Measurements from ENCODE around the gene DAPK1.

The DAPK1 gene

GRCh38 chr9:87564791-87565241, 67.1 kb downstream of the DAPK1 start:
- H3K36me3 ChIP-seq, result peaks cover 0 to 4% (median 0%) of the 10 kb centered on the region in 11 experiments; a peak in 2 of 22 replicates
- H3K9me3 ChIP-seq (replicated peaks in 1 of 11), result peaks cover 0 to 5% (median 0%) of the 10 kb centered on the region in 11 experiments; a peak in 1 of 22 replicates
- H3K27me3 ChIP-seq, result no peaks in the 10 kb centered on the region
- no peak for TF ChIP-seq Cebpa-rat (IDR thresholded peaks at IDR 0.05)
- H3K4me3 ChIP-seq, result no peak overlapping the region
- H4K20me1 ChIP-seq, result peaks cover 0 to 72% (median 0%) of the 10 kb centered on the region in 11 experiments; a peak in 2 of 22 replicates
- no peak overlapping the region for H3K27ac ChIP-seq
- H3K4me2 ChIP-seq, result peak overlapping the region in 2 of 11 experiments; percentile 56 to 62; a peak in 4 of 22 replicates
- no peak overlapping the region for H3K9ac ChIP-seq
- H3K4me1 ChIP-seq, result peaks cover 0 to 35% (median 0%) of the 10 kb centered on the region in 10 experiments; a peak in 4 of 20 replicates

GRCh38 chr9:87567001-87567400, 69.3 kb downstream of the DAPK1 start:
- peaks cover 0 to 29% (median 0%) of the 10 kb centered on the region in 10 experiments; a peak in 4 of 20 replicates for H3K4me1 ChIP-seq
- no peak overlapping the region for H3K27ac ChIP-seq
- no peak overlapping the region for H3K4me2 ChIP-seq
- H3K9ac ChIP-seq, result no peak overlapping the region
- TF ChIP-seq Cebpa-rat (IDR thresholded peaks at IDR 0.05), result no peak
- no peak overlapping the region for H3K4me3 ChIP-seq
- peaks cover 0 to 84% (median 0%) of the 10 kb centered on the region in 11 experiments; a peak in 2 of 22 replicates for H4K20me1 ChIP-seq
- no peaks in the 10 kb centered on the region for H3K27me3 ChIP-seq
- peaks cover 0 to 4% (median 0%) of the 10 kb centered on the region in 11 experiments; a peak in 1 of 22 replicates for H3K36me3 ChIP-seq
- 0 out of 22 replicates have a peak, but pooled peaks cover 0 to under 1% (median 0%) of the 10 kb centered on the region in 11 experiments for H3K9me3 ChIP-seq (replicated peaks in 1 of 11)

DNA sequence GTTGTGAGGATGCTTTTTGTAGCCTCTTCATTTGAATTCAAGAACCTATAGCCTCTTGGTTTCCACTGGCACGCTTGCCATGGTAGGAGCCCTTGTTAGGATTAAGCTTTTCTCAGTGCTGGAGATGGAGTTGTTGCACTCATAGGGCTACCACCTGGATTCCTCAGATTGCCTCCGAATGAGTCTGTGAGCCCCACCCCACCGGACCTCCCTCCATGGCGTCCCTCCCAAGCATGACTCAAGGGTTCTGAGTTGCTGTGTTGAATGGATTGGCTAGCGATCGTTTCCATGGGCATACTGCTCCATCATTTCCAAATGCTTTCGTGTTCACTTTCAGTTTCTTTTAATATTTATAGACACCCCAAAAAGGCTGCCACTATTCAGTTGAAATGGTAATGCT, 69.9 kb downstream of the DAPK1 start:
- Histone ChIP-seq H3K4me2 (no peak overlapping the region), H3K27ac (no peak overlapping the region), H3K36me3 (peaks cover 0 to 4% (median 0%) of the 10 kb centered on the region in 11 experiments; a peak in 1 of 22 replicates)

DNA sequence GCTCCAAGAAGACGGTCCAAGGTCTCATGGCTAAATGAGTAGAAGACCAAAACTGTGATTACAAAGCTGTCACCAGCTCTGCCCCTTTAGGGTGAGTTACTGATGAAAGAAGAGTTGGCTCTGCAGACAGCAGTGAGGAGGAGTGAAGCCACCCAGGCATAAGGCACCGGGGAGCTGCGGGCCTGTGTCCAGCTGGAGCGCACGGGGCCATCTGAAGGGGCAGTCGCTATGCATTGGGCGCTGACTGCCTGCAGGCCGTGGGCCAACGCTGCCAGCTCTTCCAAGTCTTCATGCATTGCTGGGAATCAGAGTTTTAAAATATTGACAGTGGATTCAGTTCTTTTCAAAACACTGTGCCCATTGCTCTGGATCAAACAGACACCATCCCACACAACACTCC, 70.3 kb downstream of the DAPK1 start:
- Histone ChIP-seq H4K20me1 (peaks cover 0 to 85% (median 0%) of the 10 kb centered on the region in 11 experiments; a peak in 2 of 22 replicates), H3K36me3 (peaks cover 0 to 4% (median 0%) of the 10 kb centered on the region in 11 experiments; a peak in 1 of 22 replicates), H3K4me2 (no peak overlapping the region), H3K4me3 (no peak overlapping the region), H3K27me3 (no peaks in the 10 kb centered on the region), H3K27ac (no peak overlapping the region), H3K4me1 (peaks cover 0 to 29% (median 0%) of the 10 kb centered on the region in 10 experiments; a peak in 4 of 20 replicates), H3K9me3 (replicated peaks in 1 of 11) (no peaks in the 10 kb centered on the region), H3K9ac (no peak overlapping the region)
- no peak for TF ChIP-seq Cebpa-rat (IDR thresholded peaks at IDR 0.05)

More for the DNA sequence above, 69.9 kb downstream of the DAPK1 start:
- no peak overlapping the region for H3K4me3 ChIP-seq
- no peak for TF ChIP-seq Cebpa-rat (IDR thresholded peaks at IDR 0.05)
- no peaks in the 10 kb centered on the region for H3K27me3 ChIP-seq
- no peak overlapping the region for H3K9ac ChIP-seq
- H4K20me1 ChIP-seq, result peaks cover 0 to 85% (median 0%) of the 10 kb centered on the region in 11 experiments; a peak in 2 of 22 replicates
- peaks cover 0 to 29% (median 0%) of the 10 kb centered on the region in 10 experiments; a peak in 4 of 20 replicates for H3K4me1 ChIP-seq
- no peaks in the 10 kb centered on the region for H3K9me3 ChIP-seq (replicated peaks in 1 of 11)

- Histone ChIP-seq H3K27me3 (no peaks in the 10 kb centered on the region), H3K27ac (no peak overlapping the region), H4K20me1 (peaks cover 0 to 85% (median 0%) of the 10 kb centered on the region in 11 experiments; a peak in 2 of 22 replicates), H3K36me3 (peaks cover 0 to 4% (median 0%) of the 10 kb centered on the region in 11 experiments; a peak in 1 of 22 replicates), H3K9me3 (replicated peaks in 1 of 11) (no peaks in the 10 kb centered on the region), H3K9ac (no peak overlapping the region), H3K4me2 (no peak overlapping the region), H3K4me3 (no peak overlapping the region), H3K4me1 (peaks cover 0 to 26% (median 0%) of the 10 kb centered on the region in 10 experiments; a peak in 4 of 20 replicates)
- no peak for TF ChIP-seq Cebpa-rat (IDR thresholded peaks at IDR 0.05)
Observed at GRCh38 chr9:87568401-87568800, 70.7 kb downstream of the DAPK1 start.

GRCh38 chr9:87569008-87569509, 71.4 kb downstream of the DAPK1 start:
- H3K9ac ChIP-seq, result no peak overlapping the region
- peaks cover 0 to 19% (median 0%) of the 10 kb centered on the region in 10 experiments; a peak in 4 of 20 replicates for H3K4me1 ChIP-seq
- no peaks in the 10 kb centered on the region for H3K9me3 ChIP-seq (replicated peaks in 1 of 11)
- no peak overlapping the region for H3K4me3 ChIP-seq
- no peak overlapping the region for H3K27ac ChIP-seq
- H3K4me2 ChIP-seq, result no peak overlapping the region
- H3K36me3 ChIP-seq, result 0 out of 22 replicates have a peak, but pooled peaks cover 0 to 4% (median 0%) of the 10 kb centered on the region in 11 experiments
- TF ChIP-seq Cebpa-rat (IDR thresholded peaks at IDR 0.05), result no peak
- peaks cover 0 to 85% (median 0%) of the 10 kb centered on the region in 11 experiments; a peak in 2 of 22 replicates for H4K20me1 ChIP-seq
- H3K27me3 ChIP-seq, result no peaks in the 10 kb centered on the region

DNA sequence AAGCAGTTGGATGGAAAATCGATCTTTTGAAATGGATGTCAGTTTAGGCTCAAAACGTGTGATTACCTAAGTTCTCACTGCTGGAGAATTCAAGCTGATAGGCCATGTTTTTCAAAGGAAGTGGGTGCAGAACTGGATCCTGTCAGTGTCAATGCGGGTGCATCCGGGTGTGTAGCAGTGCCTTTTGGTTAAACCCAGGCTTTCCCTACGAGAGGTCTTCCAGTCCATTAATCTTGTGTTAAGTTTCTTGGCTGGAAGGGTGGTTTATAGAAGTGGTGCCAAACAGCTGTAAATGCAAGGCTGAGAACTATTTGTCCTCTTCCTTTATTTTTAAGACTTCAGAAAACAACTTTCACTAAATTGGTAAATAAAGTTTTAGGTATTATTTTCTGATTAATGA, 71.9 kb downstream of the DAPK1 start:
- no peak overlapping the region for H3K4me2 ChIP-seq
- H4K20me1 ChIP-seq, result peaks cover 0 to 83% (median 0%) of the 10 kb centered on the region in 11 experiments; a peak in 2 of 22 replicates
- no peak overlapping the region for H3K9ac ChIP-seq
- no peak for TF ChIP-seq Cebpa-rat (IDR thresholded peaks at IDR 0.05)
- no peak overlapping the region for H3K27ac ChIP-seq
- no peak overlapping the region for H3K4me3 ChIP-seq
- peaks cover 0 to 15% (median 0%) of the 10 kb centered on the region in 10 experiments; a peak in 4 of 20 replicates for H3K4me1 ChIP-seq
- 0 out of 22 replicates have a peak, but pooled peaks cover 0 to 4% (median 0%) of the 10 kb centered on the region in 11 experiments for H3K36me3 ChIP-seq
- H3K27me3 ChIP-seq, result no peaks in the 10 kb centered on the region
- no peaks in the 10 kb centered on the region for H3K9me3 ChIP-seq (replicated peaks in 1 of 11)

- TF ChIP-seq Cebpa-rat (IDR thresholded peaks at IDR 0.05), result no peak
- no peaks in the 10 kb centered on the region for H3K27me3 ChIP-seq
- peaks cover 0 to 78% (median 0%) of the 10 kb centered on the region in 11 experiments; a peak in 2 of 22 replicates for H4K20me1 ChIP-seq
- H3K4me2 ChIP-seq, result no peak overlapping the region; a peak in 2 of 22 replicates
- no peak overlapping the region for H3K9ac ChIP-seq
- no peak overlapping the region for H3K27ac ChIP-seq
- 0 out of 22 replicates have a peak, but pooled peaks cover 0 to 4% (median 0%) of the 10 kb centered on the region in 11 experiments for H3K36me3 ChIP-seq
- no peak overlapping the region for H3K4me3 ChIP-seq
- H3K4me1 ChIP-seq, result peaks cover 0 to 8% (median 0%) of the 10 kb centered on the region in 10 experiments; a peak in 3 of 20 replicates
- H3K9me3 ChIP-seq (replicated peaks in 1 of 11), result no peaks in the 10 kb centered on the region
Observed at GRCh38 chr9:87570000-87570908, 72.6 kb downstream of the DAPK1 start.

Measured in BLaER1 treated with 17β-estradiol and CSF1 and Interleukin-3, amounts not matched to agents 10 nM and 100 nM (cell line).